Uterus (tissue), 4 donors: ENCODE measurements around the gene ACSS3. TPM values are rescaled to one million over a fixed set of nuclear protein-coding genes. Genes with fewer than 3 reads are reported as not detected.

Experiments
- DNase-seq, 2 donors: peaks; one replicate each; pipeline ENCODE4 v3.0.0-alpha.2; 2019 to 2020
- H3K27ac ChIP-seq, 2 donors: fragments of 200-600 bp; sonication (generic); 1 replicate in 1 of 2; 2 replicates in 1 of 2; pipeline ENCODE4 v1.5.1; 2016 to 2018
- H3K27me3 ChIP-seq, 2 donors: fragments of 200-600 bp; sonication (generic); one replicate each; pipeline ENCODE4 v1.5.1; 2018 to 2019; ENCODE audit warnings: control low read depth in 1 of 2
- H3K36me3 ChIP-seq, 2 donors: fragments of 200-600 bp; sonication (generic); one replicate each; pipeline ENCODE4 v1.5.1; 2019; ENCODE audit warnings: control low read depth in 1 of 2
- H3K4me1 ChIP-seq, 2 donors: fragments of 200-600 bp; sonication (generic); one replicate each; pipeline ENCODE4 v1.5.1; 2018 to 2019; ENCODE audit warnings: control low read depth in 1 of 2
- H3K4me3 ChIP-seq, 2 donors: fragments of 200-600 bp; sonication (generic); 1 replicate in 1 of 2; 2 replicates in 1 of 2; pipeline ENCODE4 v1.5.1; 2018 to 2019; ENCODE audit warnings: mild to moderate bottlenecking in 1 of 2
- H3K9me3 ChIP-seq, 2 donors: fragments of 200-600 bp; sonication (generic); one replicate each; pipeline ENCODE4 v1.5.1; 2019; ENCODE audit warnings: control low read depth in 1 of 2
- CTCF ChIP-seq, 4 experiments: fragments of 200-600 bp in 2 of 4; fragments of 450-650 bp in 2 of 4; sonication (generic) in 2 of 4; IDR thresholded peaks; one replicate each; pipeline ENCODE4 v1.5.1; 2016 to 2019; ENCODE audit warnings: antibody characterized with exemption in 4 of 4, mild to moderate bottlenecking in 2 of 4, moderate library complexity in 1 of 4
- POLR2A ChIP-seq, 2 donors: fragments of 450-650 bp; IDR thresholded peaks; one replicate each; pipeline ENCODE4 v1.6.1; 2016; ENCODE audit warnings: antibody characterized with exemption in 2 of 2, mild to moderate bottlenecking in 1 of 2, moderate library complexity in 1 of 2
- intact Hi-C: fragments of 100-400 bp; cut with DNase I; formaldehyde crosslinking; loops from one replicate; pipeline ENCODE4 v1.15.1; 2023; ENCODE audit warnings: low total_unique reads
- total RNA-seq, 4 donors: library from RNA; depleted of rRNA in 3 of 4; stranded (reverse); fragments of >200 nt in 3 of 4; gene quantifications; one replicate each; pipeline versions ENCODE4 v1.1.0 to v1.2.4, GENCODE V29; 2014 to 2023
- donor health status: DM: yes; HTN: yes; CAD: no.

Gene ACSS3
- total RNA-seq, 4 donors from 2014 or later = 25.6 to 62.2 (median 47.7) TPM

- TF ChIP-seq CTCF (IDR thresholded peaks at IDR 0.05) (no peak), POLR2A (IDR thresholded peaks at IDR 0.05) (no peak)
- no peak for DNase-seq
Measured at GRCh38 chr12:81070846-81071245, 7.0 kb upstream of the ACSS3 start.

GRCh38 chr12:81075539-81075938 lies 2.3 kb upstream of the ACSS3 start:
- H3K27ac ChIP-seq = peak overlapping the region; percentile 87 to 96
- no peaks in the 10 kb centered on the region for H3K27me3 ChIP-seq
- no peaks in the 10 kb centered on the region for H3K36me3 ChIP-seq
- H3K4me3 ChIP-seq = no peak overlapping the region
- no peak for TF ChIP-seq POLR2A (IDR thresholded peaks at IDR 0.05)
- no peak for TF ChIP-seq CTCF (IDR thresholded peaks at IDR 0.05)
- H3K9me3 ChIP-seq = no peaks in the 10 kb centered on the region
- no peaks in the 10 kb centered on the region for H3K4me1 ChIP-seq
- intact Hi-C loops = no loop called here
- DNase-seq = no peak

More at GRCh38 chr12:81070846-81071245, 7.0 kb upstream of the ACSS3 start:
- intact Hi-C loops = no loop called here
- Histone ChIP-seq H3K36me3 (no peaks in the 10 kb centered on the region), H3K4me3 (no peak overlapping the region), H3K27me3 (no peaks in the 10 kb centered on the region), H3K9me3 (no peaks in the 10 kb centered on the region), H3K27ac (no peak overlapping the region), H3K4me1 (no peaks in the 10 kb centered on the region)

GRCh38 chr12:81077329-81077685 lies 572 bp upstream of the ACSS3 start:
- Histone ChIP-seq H3K4me1 (no peaks in the 10 kb centered on the region), H3K4me3 (peak overlapping the region; percentile 52 to 71), H3K27ac (peak overlapping the region; percentile 87 to 96), H3K27me3 (no peaks in the 10 kb centered on the region), H3K36me3 (no peaks in the 10 kb centered on the region), H3K9me3 (no peaks in the 10 kb centered on the region)
- peak; percentile 47 to 49 for DNase-seq
- intact Hi-C loops = no loop called here
- TF ChIP-seq POLR2A (IDR thresholded peaks at IDR 0.05) (no peak), CTCF (IDR thresholded peaks at IDR 0.05) (no peak)

GRCh38 chr12:81078469-81079196 lies 754 bp downstream of the ACSS3 start:
- Histone ChIP-seq H3K9me3 (no peaks in the 10 kb centered on the region), H3K4me3 (peak overlapping the region; percentile 52 to 71), H3K27me3 (no peaks in the 10 kb centered on the region), H3K36me3 (no peaks in the 10 kb centered on the region), H3K27ac (peak overlapping the region; percentile 87 to 96), H3K4me1 (no peaks in the 10 kb centered on the region)
- intact Hi-C loops = no loop called here
- DNase-seq = peak; percentile 58 to 75
- TF ChIP-seq CTCF (IDR thresholded peaks at IDR 0.05) (no peak), POLR2A (IDR thresholded peaks at IDR 0.05) (peak in 1 of 2 donors; percentile 36)

GRCh38 chr12:81079280-81080076 lies 1.6 kb downstream of the ACSS3 start:
- no peaks in the 10 kb centered on the region for H3K4me1 ChIP-seq
- no peak for DNase-seq
- H3K27ac ChIP-seq = peak overlapping the region; percentile 87 to 96
- H3K27me3 ChIP-seq = no peaks in the 10 kb centered on the region
- no peaks in the 10 kb centered on the region for H3K36me3 ChIP-seq
- peak overlapping the region; percentile 52 to 71 for H3K4me3 ChIP-seq
- TF ChIP-seq CTCF (IDR thresholded peaks at IDR 0.05) = no peak
- TF ChIP-seq POLR2A (IDR thresholded peaks at IDR 0.05) = no peak
- intact Hi-C loops = no loop called here
- no peaks in the 10 kb centered on the region for H3K9me3 ChIP-seq
